H1 (cell line): ENCODE measurements around the gene TSPAN3.

Experiments used
- BRCA1 ChIP-seq: IDR thresholded peaks from 2 replicates; pipeline ENCODE4 v1.6.1; 2012; ENCODE audit warnings: low read depth, low read length, improper control_type of control experiment
- CTCF ChIP-seq, 3 experiments: IDR thresholded peaks; 1 replicate in 2 of 3; 2 replicates in 1 of 3; pipeline versions ENCODE4 v1.5.1 to v1.6.1; 2011; ENCODE audit warnings: low read length in 3 of 3, mild to moderate bottlenecking in 3 of 3, inconsistent platforms in 2 of 3, low read depth in 1 of 3, moderate library complexity in 1 of 3; ENCODE audit not compliant: insufficient read depth in 1 of 3; ENCODE audit errors: control extremely low read depth in 1 of 3
- EP300 ChIP-seq, 2 experiments: IDR thresholded peaks; 1 replicate in 1 of 2; 2 replicates in 1 of 2; pipeline ENCODE4 v1.6.1; 2011 to 2012; ENCODE audit warnings: low read depth in 2 of 2, low read length in 2 of 2, mild to moderate bottlenecking in 2 of 2, borderline replicate concordance in 1 of 2, inconsistent platforms in 1 of 2, moderate library complexity in 1 of 2
- EZH2 ChIP-seq: fragments of 200-600 bp; sonication (generic); IDR thresholded peaks from 2 replicates; pipeline ENCODE4 v1.7.1; 2012; ENCODE audit warnings: low read depth, mild to moderate bottlenecking, moderate library complexity, low read length, inconsistent platforms; ENCODE audit not compliant: severe bottlenecking
- GTF2F1 ChIP-seq: IDR thresholded peaks from 2 replicates; pipeline ENCODE4 v1.6.1; 2012; ENCODE audit warnings: low read depth, low read length, improper control_type of control experiment, borderline replicate concordance
- HDAC2 ChIP-seq, 2 experiments: fragments of 300-600 bp in 1 of 2; sonication (generic) in 1 of 2; IDR thresholded peaks; 2 replicates each; pipeline ENCODE4 v1.6.1; 2011 to 2012; ENCODE audit warnings: low read depth in 2 of 2, low read length in 2 of 2, mild to moderate bottlenecking in 2 of 2, moderate library complexity in 2 of 2, borderline replicate concordance in 1 of 2, inconsistent platforms in 1 of 2
- JUN ChIP-seq: IDR thresholded peaks from 2 replicates; pipeline ENCODE4 v1.6.1; 2011; ENCODE audit warnings: low read depth, mild to moderate bottlenecking, improper control_type of control experiment, low read length
- JUND ChIP-seq: IDR thresholded peaks from 2 replicates; pipeline ENCODE4 v1.6.1; 2011; ENCODE audit warnings: mild to moderate bottlenecking, improper control_type of control experiment, low read length
- NRF1 ChIP-seq: IDR thresholded peaks from 2 replicates; pipeline ENCODE4 v1.6.1; 2011; ENCODE audit warnings: mild to moderate bottlenecking, low read depth, low read length, improper control_type of control experiment
- POLR2A ChIP-seq, 2 experiments: IDR thresholded peaks; 1 replicate in 1 of 2; 2 replicates in 1 of 2; pipeline ENCODE4 v1.6.1; 2011; ENCODE audit warnings: low read depth in 2 of 2, low read length in 2 of 2, mild to moderate bottlenecking in 2 of 2; ENCODE audit errors: control extremely low read depth in 1 of 2
- POLR2AphosphoS5 ChIP-seq: IDR thresholded peaks from 2 replicates; pipeline ENCODE4 v1.6.1; 2011; ENCODE audit warnings: low read depth, low read length
- RAD21 ChIP-seq, 2 experiments: IDR thresholded peaks in 1 of 2; conservative IDR thresholded peaks in 1 of 2; 2 replicates each; pipeline ENCODE4 v1.6.1; 2011; ENCODE audit warnings: low read depth in 2 of 2, low read length in 2 of 2, improper control_type of control experiment in 1 of 2, inconsistent platforms in 1 of 2, mild to moderate bottlenecking in 1 of 2, moderate library complexity in 1 of 2
- SIX5 ChIP-seq: IDR thresholded peaks from 2 replicates; pipeline ENCODE4 v1.6.1; 2011; ENCODE audit warnings: mild to moderate bottlenecking, low read depth, low read length
- TAF1 ChIP-seq: IDR thresholded peaks from 2 replicates; pipeline ENCODE4 v1.6.1; 2011; ENCODE audit warnings: mild to moderate bottlenecking, low read depth, low read length

GRCh38 chr15:77028451-77029165, 42.3 kb downstream of the TSPAN3 start:
- no peak for TF ChIP-seq EZH2
- no peak for TF ChIP-seq CTCF (IDR thresholded peaks at IDR 0.05; ENCODE audit: control extremely low read depth in 1 of 3, insufficient read depth in 1 of 3, low read depth in 1 of 3, low read length in 3 of 3)
- no peak for TF ChIP-seq HDAC2 (IDR thresholded peaks at IDR 0.05; ENCODE audit: borderline replicate concordance in 1 of 2, low read depth in 2 of 2, low read length in 2 of 2)
- TF ChIP-seq POLR2AphosphoS5, result no peak
- TF ChIP-seq POLR2A (IDR thresholded peaks at IDR 0.05; ENCODE audit: control extremely low read depth in 1 of 2, low read depth in 2 of 2, low read length in 2 of 2), result no peak
- no peak for TF ChIP-seq RAD21 (IDR thresholded peaks at IDR 0.05 in 1 of 2, conservative IDR thresholded peaks at IDR 0.05 in 1 of 2; ENCODE audit: low read depth in 2 of 2, low read length in 2 of 2)
- TF ChIP-seq JUN, result no peak
- TF ChIP-seq TAF1, result no peak
- no peak for TF ChIP-seq EP300 (IDR thresholded peaks at IDR 0.05; ENCODE audit: borderline replicate concordance in 1 of 2, low read depth in 2 of 2, low read length in 2 of 2)
- TF ChIP-seq GTF2F1, result no peak
- no peak for TF ChIP-seq NRF1
- TF ChIP-seq SIX5, result no peak
- no peak for TF ChIP-seq JUND
- TF ChIP-seq BRCA1, result no peak
